ENCODE results near the gene ANGPT4. TPM values are rescaled to one million over a fixed set of nuclear protein-coding genes. Genes with fewer than 3 reads are reported as not detected.

ANGPT4 gene
- total RNA-seq, 1 experiment from 2014 or later = not detected

DNA sequence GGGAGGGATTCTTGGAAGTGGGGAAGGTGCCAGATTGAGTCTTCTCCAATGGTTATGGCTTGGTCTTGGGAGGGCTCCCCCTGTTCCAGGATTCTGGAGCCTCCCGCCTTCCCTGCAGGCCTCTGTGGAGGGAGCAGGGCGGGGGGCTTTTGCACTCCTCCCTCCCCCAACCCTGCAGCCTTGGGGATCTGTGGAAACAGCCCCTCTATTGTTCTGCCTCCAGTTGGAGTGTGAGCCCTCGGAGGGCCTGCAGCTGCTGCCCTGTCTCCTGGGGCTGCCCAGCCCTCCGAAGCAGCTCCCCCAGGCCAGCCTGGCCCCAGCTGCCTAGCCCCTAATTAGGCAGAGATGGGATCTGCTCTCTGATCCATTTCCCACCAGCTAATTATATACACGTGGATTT, 67.9 kb downstream of the ANGPT4 start:
- TF ChIP-seq TCF7L2 (IDR thresholded peaks at IDR 0.05; ENCODE audit: low read depth, low read length) (no peak), POLR2AphosphoS5 (IDR thresholded peaks at IDR 0.05; ENCODE audit: low read depth, low read length) (no peak), SIN3A (IDR thresholded peaks at IDR 0.05; ENCODE audit: borderline replicate concordance, insufficient read depth, low read depth, low read length) (no peak), REST (IDR thresholded peaks at IDR 0.05; ENCODE audit: insufficient read depth in 1 of 2, low read depth in 2 of 2, low read length in 1 of 2) (no peak)
- Histone ChIP-seq H3K4me3 (ENCODE audit: low read depth in 2 of 2, low read length in 2 of 2) (no peak overlapping the region), H3K27ac (ENCODE audit: low read length) (no peak overlapping the region), H3K4me1 (ENCODE audit: control insufficient read depth, insufficient read depth, low read length) (no peaks in the 10 kb centered on the region), H3K9me3 (ENCODE audit: control insufficient read depth, insufficient read depth, low read depth, low read length) (no peaks in the 10 kb centered on the region), H3K36me3 (ENCODE audit: control insufficient read depth, insufficient read depth, low read length) (no peaks in the 10 kb centered on the region), H3K27me3 (ENCODE audit: control insufficient read depth, insufficient read depth, low read length) (no peaks in the 10 kb centered on the region)
- BruUV-seq (replicated peaks) = no TSS peak
- in situ Hi-C loops (cut with HindIII; ENCODE audit: low pct_unique_long_range_greater_than_20kb, low sequenced_read_pairs) (no loop called here), intact Hi-C loops (cut with micrococcal nuclease; ENCODE audit: unreplicated experiment) (no loop called here)
- ATAC-seq (no peak), DNase-seq (ENCODE audit: low read depth, low spot score) (no peak)
- ChIA-PET CTCF (no interaction called here), POLR2A (no interaction called here)

- ATAC-seq (no peak), DNase-seq (ENCODE audit: low read depth, low spot score) (no peak)
- in situ Hi-C loops (cut with HindIII; ENCODE audit: low pct_unique_long_range_greater_than_20kb, low sequenced_read_pairs) = no loop called here
- Histone ChIP-seq H3K27me3 (ENCODE audit: control insufficient read depth, insufficient read depth, low read length) (no peaks in the 10 kb centered on the region), H3K9me3 (ENCODE audit: control insufficient read depth, insufficient read depth, low read depth, low read length) (no peaks in the 10 kb centered on the region), H3K4me1 (ENCODE audit: control insufficient read depth, insufficient read depth, low read length) (no peaks in the 10 kb centered on the region; the same call in 1 of the 2 replicates), H3K36me3 (ENCODE audit: control insufficient read depth, insufficient read depth, low read length) (peaks cover 3% of the 10 kb centered on the region; the same call in 1 of the 2 replicates), H3K4me3 (ENCODE audit: low read depth in 2 of 2, low read length in 2 of 2) (no peak overlapping the region), H3K27ac (ENCODE audit: low read length) (no peak overlapping the region)
- no TSS peak for BruUV-seq (replicated peaks)
- POLR2A ChIA-PET = interaction anchor here (0.6 kb wide), 2 partner anchors 302 to 397 kb away, joined by 3 read pairs; no protein-coding TSS in a partner anchor
- CTCF ChIA-PET = no interaction called here
- TF ChIP-seq, protein P1, sequence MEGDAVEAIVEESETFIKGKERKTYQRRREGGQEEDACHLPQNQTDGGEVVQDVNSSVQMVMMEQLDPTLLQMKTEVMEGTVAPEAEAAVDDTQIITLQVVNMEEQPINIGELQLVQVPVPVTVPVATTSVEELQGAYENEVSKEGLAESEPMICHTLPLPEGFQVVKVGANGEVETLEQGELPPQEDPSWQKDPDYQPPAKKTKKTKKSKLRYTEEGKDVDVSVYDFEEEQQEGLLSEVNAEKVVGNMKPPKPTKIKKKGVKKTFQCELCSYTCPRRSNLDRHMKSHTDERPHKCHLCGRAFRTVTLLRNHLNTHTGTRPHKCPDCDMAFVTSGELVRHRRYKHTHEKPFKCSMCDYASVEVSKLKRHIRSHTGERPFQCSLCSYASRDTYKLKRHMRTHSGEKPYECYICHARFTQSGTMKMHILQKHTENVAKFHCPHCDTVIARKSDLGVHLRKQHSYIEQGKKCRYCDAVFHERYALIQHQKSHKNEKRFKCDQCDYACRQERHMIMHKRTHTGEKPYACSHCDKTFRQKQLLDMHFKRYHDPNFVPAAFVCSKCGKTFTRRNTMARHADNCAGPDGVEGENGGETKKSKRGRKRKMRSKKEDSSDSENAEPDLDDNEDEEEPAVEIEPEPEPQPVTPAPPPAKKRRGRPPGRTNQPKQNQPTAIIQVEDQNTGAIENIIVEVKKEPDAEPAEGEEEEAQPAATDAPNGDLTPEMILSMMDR (IDR thresholded peaks at IDR 0.05) = no peak
- TF ChIP-seq SIN3A (IDR thresholded peaks at IDR 0.05; ENCODE audit: borderline replicate concordance, insufficient read depth, low read depth, low read length) = no peak
- no peak for TF ChIP-seq REST (IDR thresholded peaks at IDR 0.05; ENCODE audit: insufficient read depth in 1 of 2, low read depth in 2 of 2, low read length in 1 of 2)
- intact Hi-C loops (cut with micrococcal nuclease; ENCODE audit: unreplicated experiment) = no loop called here
Observed at GRCh38 chr20:846894-847278, 69.2 kb downstream of the ANGPT4 start.
